K562 (cell line): Measurements from ENCODE around the gene UQCRC2. TPM values are rescaled to one million over a fixed set of nuclear protein-coding genes. Genes with fewer than 3 reads are reported as not detected.

ENCODE experiments used
- CBFA2T3 ChIP-seq: fragments of 450-650 bp; IDR thresholded peaks from 2 replicates; pipeline ENCODE4 v1.6.1; 2017
- EGR1 ChIP-seq: fragments of 450-650 bp; conservative IDR thresholded peaks from 2 replicates; pipeline ENCODE4 v1.6.1; 2017; ENCODE audit warnings: mild to moderate bottlenecking
- ETV1 ChIP-seq: fragments of 450-650 bp; conservative IDR thresholded peaks from 2 replicates; pipeline ENCODE4 v1.6.1; 2016; ENCODE audit warnings: missing genetic modification characterization, control low read depth, low read depth, missing compliant biosample characterization
- EZH2 ChIP-seq: IDR thresholded peaks from 2 replicates; pipeline ENCODE4 v1.6.1; 2012; ENCODE audit warnings: low read depth, mild to moderate bottlenecking, inconsistent platforms, low read length, borderline replicate concordance
- HNRNPUL1 ChIP-seq: fragments of 200-400 bp; formaldehyde crosslinking; IDR thresholded peaks from 2 replicates; pipeline ENCODE4 v1.6.1; 2017; ENCODE audit warnings: low read length
- L3MBTL2 ChIP-seq: fragments of 450-650 bp; IDR thresholded peaks from 2 replicates; pipeline ENCODE4 v1.6.1; 2016; ENCODE audit warnings: mild to moderate bottlenecking, moderate library complexity
- MAFF ChIP-seq: IDR thresholded peaks from 2 replicates; pipeline ENCODE4 v1.6.1; 2012; ENCODE audit warnings: low read length, improper control_type of control experiment
- MCM3 ChIP-seq: fragments of 450-650 bp; IDR thresholded peaks from 2 replicates; pipeline ENCODE4 v1.6.1; 2016
- NR2C2 ChIP-seq, 2 experiments: fragments of 200-800 bp in 1 of 2; sonication (Bioruptor generic) in 1 of 2; sonication (generic) in 1 of 2; formaldehyde crosslinking in 1 of 2; IDR thresholded peaks; 2 replicates each; pipeline versions ENCODE4 v1.6.1 to v1.8.0; 2016 to 2022; ENCODE audit warnings: mild to moderate bottlenecking in 1 of 2, missing compliant biosample characterization in 1 of 2, missing genetic modification characterization in 1 of 2, missing genetic modification reagents in 1 of 2
- RBFOX2 ChIP-seq: fragments of 200-400 bp; formaldehyde crosslinking; IDR thresholded peaks from 2 replicates; pipeline ENCODE4 v1.6.1; 2017; ENCODE audit warnings: low read depth, mild to moderate bottlenecking, low read length, moderate library complexity
- RBM39 ChIP-seq: fragments of 200-400 bp; formaldehyde crosslinking; optimal IDR thresholded peaks from 2 replicates; pipeline ENCODE3; 2018; ENCODE audit warnings: low read depth, low read length
- TSC22D4 ChIP-seq: fragments of 450-650 bp; IDR thresholded peaks from 2 replicates; pipeline ENCODE4 v1.6.1; 2016; ENCODE audit warnings: missing genetic modification characterization, missing biosample characterization, control low read depth
- ZNF133 ChIP-seq: fragments of 250-450 bp; sonication (Bioruptor Pico); IDR thresholded peaks from 2 replicates; pipeline ENCODE4 v1.4.0; 2020; ENCODE audit warnings: mild to moderate bottlenecking
- polyA plus RNA-seq, 8 experiments: library from polyadenylated mRNA; depleted of rRNA in 4 of 8; stranded (reverse) in 5 of 8; unstranded in 3 of 8; fragments of >200 nt; fragmentation: Nextera tagmentation in 2 of 8; fragmentation: Illumina TruSeq in 1 of 8; extraction: Ambion mirVana in 2 of 8; extraction: Trizol in 1 of 8; gene quantifications; 2 replicates each; pipeline versions ENCODE4 v1.2.1 to v1.2.3, GENCODE V29; 2011 to 2014; ENCODE audit warnings: inconsistent platforms in 1 of 8, missing spikeins in 1 of 8
- total RNA-seq, 7 experiments: library from RNA; depleted of rRNA in 6 of 7; stranded (reverse); fragments of >200 nt in 6 of 7; fragmentation: Illumina TruSeq in 2 of 7; extraction: Trizol in 2 of 7; gene quantifications; 2 replicates each; pipeline versions ENCODE4 v1.2.1 to v1.2.3, GENCODE V29; 2011 to 2021; ENCODE audit warnings: low replicate concordance in 1 of 7
- TF ChIP-seq, protein P1 (sequence below): fragments of 450-650 bp; formaldehyde crosslinking; IDR thresholded peaks from 2 replicates; pipeline ENCODE4 v1.4.0; 2020; ENCODE audit warnings: mild to moderate bottlenecking, moderate library complexity
- TF ChIP-seq, protein P2 (sequence below): fragments of 250-450 bp; sonication (Bioruptor Pico); IDR thresholded peaks from 2 replicates; pipeline ENCODE4 v1.4.0; 2020
- TF ChIP-seq, protein P3 (sequence below): sonication (generic); formaldehyde crosslinking; IDR thresholded peaks from 2 replicates; pipeline ENCODE4 v1.8.1; 2022; ENCODE audit warnings: missing genetic modification reagents
- TF ChIP-seq, protein P4 (sequence below): fragments of 450-650 bp; IDR thresholded peaks from 2 replicates; pipeline ENCODE4 v1.7.0; 2016; ENCODE audit warnings: borderline replicate concordance

The UQCRC2 gene
- total and polyA plus RNA-seq, 9 of the 15 experiments (the other 6 are each of a cell fraction or from before 2014, with no cell fraction given): 177 to 516 (median 319) TPM

DNA sequence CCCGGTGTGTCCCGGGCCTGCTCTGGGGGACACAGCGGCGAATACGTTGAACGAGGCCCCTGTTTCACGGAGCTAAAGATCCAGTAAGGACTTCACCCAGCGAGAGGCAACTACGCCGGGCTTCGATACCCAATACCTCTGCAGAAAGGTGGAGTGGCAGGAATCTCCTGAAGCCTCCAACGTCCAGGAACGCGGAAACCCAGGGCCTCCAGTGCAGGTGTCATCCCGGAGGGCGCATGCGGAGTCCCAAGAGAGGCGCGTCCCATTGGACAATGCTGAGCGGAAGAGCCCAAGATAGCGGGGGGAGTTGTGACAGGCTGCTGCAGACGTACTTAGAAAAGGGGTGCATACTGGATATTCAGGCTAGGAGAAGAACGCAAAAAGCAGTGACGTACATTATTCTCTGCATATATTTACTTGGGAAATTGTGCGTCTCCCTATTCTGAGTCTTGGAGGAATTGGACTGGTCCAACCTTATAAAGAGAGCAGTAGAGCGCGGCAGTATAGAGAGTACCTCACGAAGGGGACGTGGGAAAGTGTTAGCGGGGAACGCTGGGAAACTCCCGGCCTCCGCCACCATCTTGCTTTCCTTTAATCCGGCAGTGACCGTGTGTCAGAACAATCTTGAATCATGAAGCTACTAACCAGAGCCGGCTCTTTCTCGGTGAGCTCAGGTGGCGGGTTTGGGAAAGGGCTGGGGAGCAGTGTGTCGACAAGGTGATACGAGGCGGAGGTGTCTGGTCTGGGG is at the start of gene UQCRC2 (continued):
- TF ChIP-seq, protein P1, sequence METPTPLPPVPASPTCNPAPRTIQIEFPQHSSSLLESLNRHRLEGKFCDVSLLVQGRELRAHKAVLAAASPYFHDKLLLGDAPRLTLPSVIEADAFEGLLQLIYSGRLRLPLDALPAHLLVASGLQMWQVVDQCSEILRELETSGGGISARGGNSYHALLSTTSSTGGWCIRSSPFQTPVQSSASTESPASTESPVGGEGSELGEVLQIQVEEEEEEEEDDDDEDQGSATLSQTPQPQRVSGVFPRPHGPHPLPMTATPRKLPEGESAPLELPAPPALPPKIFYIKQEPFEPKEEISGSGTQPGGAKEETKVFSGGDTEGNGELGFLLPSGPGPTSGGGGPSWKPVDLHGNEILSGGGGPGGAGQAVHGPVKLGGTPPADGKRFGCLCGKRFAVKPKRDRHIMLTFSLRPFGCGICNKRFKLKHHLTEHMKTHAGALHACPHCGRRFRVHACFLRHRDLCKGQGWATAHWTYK (CRISPR knock-in tag): no peak
- TF ChIP-seq TSC22D4 (tag) (no peak), EZH2 (no peak), HNRNPUL1 (no peak), CBFA2T3 (no peak), ZNF133 (no peak), RBM39 (no peak), MAFF (peak; percentile 79), RBFOX2 (peak; percentile 91), NR2C2 (CRISPR knock-in tag; IDR thresholded peaks at IDR 0.05) (no peak), NR2C2 (tag; IDR thresholded peaks at IDR 0.05) (peak; percentile 78), EGR1 (no peak), MCM3 (no peak), L3MBTL2 (peak; percentile 91), ETV1 (tag) (no peak)
- TF ChIP-seq, protein P2, sequence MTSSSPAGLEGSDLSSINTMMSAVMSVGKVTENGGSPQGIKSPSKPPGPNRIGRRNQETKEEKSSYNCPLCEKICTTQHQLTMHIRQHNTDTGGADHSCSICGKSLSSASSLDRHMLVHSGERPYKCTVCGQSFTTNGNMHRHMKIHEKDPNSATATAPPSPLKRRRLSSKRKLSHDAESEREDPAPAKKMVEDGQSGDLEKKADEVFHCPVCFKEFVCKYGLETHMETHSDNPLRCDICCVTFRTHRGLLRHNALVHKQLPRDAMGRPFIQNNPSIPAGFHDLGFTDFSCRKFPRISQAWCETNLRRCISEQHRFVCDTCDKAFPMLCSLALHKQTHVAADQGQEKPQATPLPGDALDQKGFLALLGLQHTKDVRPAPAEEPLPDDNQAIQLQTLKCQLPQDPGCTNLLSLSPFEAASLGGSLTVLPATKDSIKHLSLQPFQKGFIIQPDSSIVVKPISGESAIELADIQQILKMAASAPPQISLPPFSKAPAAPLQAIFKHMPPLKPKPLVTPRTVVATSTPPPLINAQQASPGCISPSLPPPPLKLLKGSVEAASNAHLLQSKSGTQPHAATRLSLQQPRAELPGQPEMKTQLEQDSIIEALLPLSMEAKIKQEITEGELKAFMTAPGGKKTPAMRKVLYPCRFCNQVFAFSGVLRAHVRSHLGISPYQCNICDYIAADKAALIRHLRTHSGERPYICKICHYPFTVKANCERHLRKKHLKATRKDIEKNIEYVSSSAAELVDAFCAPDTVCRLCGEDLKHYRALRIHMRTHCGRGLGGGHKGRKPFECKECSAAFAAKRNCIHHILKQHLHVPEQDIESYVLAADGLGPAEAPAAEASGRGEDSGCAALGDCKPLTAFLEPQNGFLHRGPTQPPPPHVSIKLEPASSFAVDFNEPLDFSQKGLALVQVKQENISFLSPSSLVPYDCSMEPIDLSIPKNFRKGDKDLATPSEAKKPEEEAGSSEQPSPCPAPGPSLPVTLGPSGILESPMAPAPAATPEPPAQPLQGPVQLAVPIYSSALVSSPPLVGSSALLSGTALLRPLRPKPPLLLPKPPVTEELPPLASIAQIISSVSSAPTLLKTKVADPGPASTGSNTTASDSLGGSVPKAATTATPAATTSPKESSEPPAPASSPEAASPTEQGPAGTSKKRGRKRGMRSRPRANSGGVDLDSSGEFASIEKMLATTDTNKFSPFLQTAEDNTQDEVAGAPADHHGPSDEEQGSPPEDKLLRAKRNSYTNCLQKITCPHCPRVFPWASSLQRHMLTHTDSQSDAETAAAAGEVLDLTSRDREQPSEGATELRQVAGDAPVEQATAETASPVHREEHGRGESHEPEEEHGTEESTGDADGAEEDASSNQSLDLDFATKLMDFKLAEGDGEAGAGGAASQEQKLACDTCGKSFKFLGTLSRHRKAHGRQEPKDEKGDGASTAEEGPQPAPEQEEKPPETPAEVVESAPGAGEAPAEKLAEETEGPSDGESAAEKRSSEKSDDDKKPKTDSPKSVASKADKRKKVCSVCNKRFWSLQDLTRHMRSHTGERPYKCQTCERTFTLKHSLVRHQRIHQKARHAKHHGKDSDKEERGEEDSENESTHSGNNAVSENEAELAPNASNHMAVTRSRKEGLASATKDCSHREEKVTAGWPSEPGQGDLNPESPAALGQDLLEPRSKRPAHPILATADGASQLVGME (CRISPR knock-in tag): no peak
- TF ChIP-seq, protein P3, sequence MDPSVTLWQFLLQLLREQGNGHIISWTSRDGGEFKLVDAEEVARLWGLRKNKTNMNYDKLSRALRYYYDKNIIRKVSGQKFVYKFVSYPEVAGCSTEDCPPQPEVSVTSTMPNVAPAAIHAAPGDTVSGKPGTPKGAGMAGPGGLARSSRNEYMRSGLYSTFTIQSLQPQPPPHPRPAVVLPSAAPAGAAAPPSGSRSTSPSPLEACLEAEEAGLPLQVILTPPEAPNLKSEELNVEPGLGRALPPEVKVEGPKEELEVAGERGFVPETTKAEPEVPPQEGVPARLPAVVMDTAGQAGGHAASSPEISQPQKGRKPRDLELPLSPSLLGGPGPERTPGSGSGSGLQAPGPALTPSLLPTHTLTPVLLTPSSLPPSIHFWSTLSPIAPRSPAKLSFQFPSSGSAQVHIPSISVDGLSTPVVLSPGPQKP (CRISPR knock-in tag): no peak
- TF ChIP-seq, protein P4, sequence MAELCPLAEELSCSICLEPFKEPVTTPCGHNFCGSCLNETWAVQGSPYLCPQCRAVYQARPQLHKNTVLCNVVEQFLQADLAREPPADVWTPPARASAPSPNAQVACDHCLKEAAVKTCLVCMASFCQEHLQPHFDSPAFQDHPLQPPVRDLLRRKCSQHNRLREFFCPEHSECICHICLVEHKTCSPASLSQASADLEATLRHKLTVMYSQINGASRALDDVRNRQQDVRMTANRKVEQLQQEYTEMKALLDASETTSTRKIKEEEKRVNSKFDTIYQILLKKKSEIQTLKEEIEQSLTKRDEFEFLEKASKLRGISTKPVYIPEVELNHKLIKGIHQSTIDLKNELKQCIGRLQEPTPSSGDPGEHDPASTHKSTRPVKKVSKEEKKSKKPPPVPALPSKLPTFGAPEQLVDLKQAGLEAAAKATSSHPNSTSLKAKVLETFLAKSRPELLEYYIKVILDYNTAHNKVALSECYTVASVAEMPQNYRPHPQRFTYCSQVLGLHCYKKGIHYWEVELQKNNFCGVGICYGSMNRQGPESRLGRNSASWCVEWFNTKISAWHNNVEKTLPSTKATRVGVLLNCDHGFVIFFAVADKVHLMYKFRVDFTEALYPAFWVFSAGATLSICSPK: no peak
